ENCODE data around the gene ANKS3.
A peak's percentile ranks its signal among the peaks of the same experiment; 100 is the strongest.
"Not testable (repeated sequence)": the region's sequence is repeated elsewhere in the genome, so short reads cannot be mapped to it uniquely, and the experiment has no call there.

ANKS3 gene

GRCh38 chr16:4752351-4753100, 18.5 kb upstream of the ANKS3 start:
- no peak for DNase-seq

DNA sequence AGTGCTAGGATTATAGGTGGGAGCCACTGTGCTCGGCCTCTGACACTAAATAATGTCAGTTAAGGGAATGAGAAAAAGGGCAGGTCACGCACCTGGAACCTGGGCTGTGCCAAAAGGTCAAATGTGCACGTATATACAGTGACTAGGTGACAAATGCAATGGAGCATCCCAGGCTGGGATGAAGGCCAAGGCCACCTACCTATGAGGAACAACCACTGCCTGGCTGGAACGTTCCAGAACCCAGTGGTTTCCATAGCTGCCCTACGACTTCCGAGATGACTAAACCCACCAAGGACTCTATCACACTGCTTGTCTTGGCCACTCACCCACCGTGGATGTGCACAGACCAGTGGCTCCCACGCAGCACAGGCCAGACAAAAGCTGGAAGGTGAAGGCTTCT, 16.8 kb upstream of the ANKS3 start:
- no peak for DNase-seq

GRCh38 chr16:4749700-4750257, 15.7 kb upstream of the ANKS3 start:
- no peak for DNase-seq

GRCh38 chr16:4748682-4749411, 14.8 kb upstream of the ANKS3 start:
- no peak for DNase-seq

- no peak for DNase-seq
These were observed 14.0 kb upstream of the ANKS3 start for GRCh38 chr16:4747906-4748681.

GRCh38 chr16:4746991-4747574, 13.0 kb upstream of the ANKS3 start:
- DNase-seq = no peak

DNA sequence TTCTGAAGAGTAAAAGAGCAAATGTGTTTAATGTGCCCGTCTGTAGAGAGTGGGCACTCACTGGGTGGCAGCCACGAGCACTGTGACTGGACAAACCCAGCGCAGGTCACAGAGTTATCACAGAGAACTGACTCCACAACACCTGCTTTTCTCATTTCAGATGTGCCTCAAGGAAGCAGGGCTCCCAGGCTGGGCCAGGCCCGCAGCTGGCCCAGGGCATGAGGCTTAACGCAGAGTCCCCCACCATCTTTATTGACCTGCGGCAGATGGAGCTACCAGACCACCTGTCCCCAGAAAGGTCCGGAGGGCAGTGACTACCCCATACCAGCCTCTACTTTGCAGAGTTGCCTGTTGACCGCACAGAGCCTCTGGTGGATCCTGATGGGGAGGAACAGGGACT, 12.1 kb upstream of the ANKS3 start:
- no peak for DNase-seq

- no peak for DNase-seq
These were observed 11.2 kb upstream of the ANKS3 start for GRCh38 chr16:4745274-4745569.

GRCh38 chr16:4744555-4745273, 10.6 kb upstream of the ANKS3 start:
- no peak for DNase-seq

- no peak for DNase-seq
These were observed 9.3 kb upstream of the ANKS3 start for GRCh38 chr16:4743226-4743878.

- DNase-seq = not testable (repeated sequence)
These were observed 4.3 kb upstream of the ANKS3 start for GRCh38 chr16:4738370-4738769.

GRCh38 chr16:4737545-4737944, 3.5 kb upstream of the ANKS3 start:
- no peak for DNase-seq

GRCh38 chr16:4736546-4736945, 2.5 kb upstream of the ANKS3 start:
- no peak for DNase-seq

DNA sequence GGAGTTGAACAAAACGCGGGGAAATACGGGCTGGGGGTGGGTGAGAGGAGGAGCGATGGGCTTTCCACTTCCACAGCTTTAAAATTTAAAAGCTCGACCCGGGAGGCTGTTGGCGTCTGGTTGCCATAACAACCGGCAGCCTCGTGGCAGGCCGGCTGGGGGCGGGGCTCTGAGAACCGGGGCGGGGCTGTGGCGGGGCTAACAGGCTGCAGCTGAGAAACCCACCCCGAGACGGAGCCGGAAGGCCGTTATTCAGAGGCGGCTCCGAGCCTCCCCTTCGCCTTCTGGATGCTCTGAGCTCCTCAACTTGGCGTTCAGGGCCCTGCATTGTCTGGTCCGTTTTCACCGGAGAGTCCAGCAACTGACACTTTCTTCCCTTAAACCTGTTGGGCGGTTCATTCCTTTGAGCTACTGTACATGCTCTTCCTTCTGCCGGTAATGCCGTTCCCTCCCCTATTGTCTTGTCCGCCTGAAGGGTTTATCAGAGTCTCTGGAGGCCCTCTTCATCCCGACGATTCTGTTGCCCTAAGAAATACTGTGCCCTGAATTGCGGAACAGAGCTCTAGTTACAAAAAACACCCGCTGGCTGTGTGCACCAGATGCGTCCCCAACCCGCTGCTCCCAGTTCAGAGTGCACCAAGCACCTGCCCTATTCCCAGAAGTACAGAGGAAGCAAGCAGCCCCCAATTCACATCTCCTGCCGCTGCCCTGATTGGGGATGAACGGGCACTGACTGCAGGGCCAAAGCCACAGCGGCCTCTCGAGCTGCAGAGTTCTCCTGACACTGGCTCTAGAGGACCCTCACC, 862 bp upstream of the ANKS3 start:
- peak; percentile 92 for DNase-seq

DNA sequence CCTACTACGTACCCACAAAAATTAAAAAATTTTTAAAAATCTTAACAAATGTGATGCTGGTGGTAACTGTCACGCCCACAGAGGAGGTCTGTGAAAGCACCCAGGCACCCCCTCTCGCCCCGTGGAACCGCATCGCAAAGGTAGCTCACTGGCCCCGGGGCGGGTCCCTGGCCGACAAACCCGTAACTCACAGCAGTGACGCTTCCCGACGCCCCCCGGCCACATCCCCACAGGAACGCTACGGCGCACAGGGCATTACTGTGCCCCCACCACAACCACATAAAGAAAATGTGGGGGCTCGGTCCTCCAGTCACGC, 366 bp downstream of the ANKS3 start:
- DNase-seq = no peak

DNA sequence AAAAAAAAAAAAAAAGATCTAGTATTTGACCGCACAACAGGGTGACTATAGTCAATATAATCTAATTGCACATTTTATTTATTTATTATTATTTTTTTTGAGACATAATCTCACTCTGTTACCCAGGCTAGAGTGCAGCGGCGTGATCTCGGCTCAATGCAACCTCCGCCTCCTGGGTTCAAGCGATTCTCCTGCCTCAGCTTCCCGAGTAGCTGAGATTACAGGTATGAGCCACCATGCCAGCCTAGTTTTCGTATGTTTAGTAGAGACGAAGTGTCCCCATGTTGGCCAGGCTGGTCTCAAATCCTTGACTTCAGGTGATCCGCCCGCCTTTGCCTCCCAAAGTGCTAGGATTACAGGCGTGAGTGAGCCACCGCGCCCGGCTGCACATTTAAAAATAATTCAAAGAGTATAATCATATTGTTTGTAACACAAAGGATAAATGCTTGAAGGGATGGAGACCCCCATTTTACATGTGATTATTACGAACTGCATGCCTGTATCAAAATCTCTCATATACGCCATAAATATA, 794 bp downstream of the ANKS3 start:
- no peak for DNase-seq

- no peak for DNase-seq
These were observed 4.2 kb downstream of the ANKS3 start for GRCh38 chr16:4729876-4730275.

- DNase-seq = no peak
These were observed 5.4 kb downstream of the ANKS3 start for GRCh38 chr16:4728676-4729075.

DNA sequence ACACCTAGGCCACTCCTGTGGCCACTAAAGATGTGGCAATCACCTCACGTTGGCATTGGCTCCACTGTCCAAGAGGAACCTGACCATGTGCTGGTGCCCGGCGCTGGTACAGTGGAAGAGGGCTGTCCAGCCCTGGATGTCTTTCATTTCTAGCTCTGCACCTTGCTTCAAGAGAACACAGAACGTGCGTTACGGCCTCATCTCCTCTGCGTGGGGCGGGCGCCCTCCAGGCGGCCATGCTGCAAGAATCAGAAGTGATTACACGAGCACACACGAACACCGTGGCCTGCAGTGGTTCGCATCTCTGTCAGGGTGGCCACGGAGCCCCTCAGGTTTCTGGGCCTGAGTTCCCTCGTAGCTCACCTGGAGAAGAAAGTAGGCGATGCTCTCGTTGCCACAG, 7.5 kb downstream of the ANKS3 start:
- DNase-seq = no peak

GRCh38 chr16:4724661-4725270, 9.3 kb downstream of the ANKS3 start:
- no peak for DNase-seq
